OCI-LY3 (cell line): Measurements from ENCODE around the gene PADI2.

Source experiments
- H2AFZ ChIP-seq: fragments of 200-600, 300-600 bp; shearing (Covaris generic); 2 replicates; pipeline ENCODE4 v1.6.0; 2014; ENCODE audit warnings: antibody characterized with exemption, low read depth, low read length
- H3K27ac ChIP-seq: fragments of 200-600, 300-600 bp; sonication (generic); 2 replicates; pipeline ENCODE4 v1.5.1; 2014; ENCODE audit warnings: mild to moderate bottlenecking, low read length, moderate library complexity, mixed read lengths
- H3K27me3 ChIP-seq: fragments of 200-600, 300-600 bp; sonication (generic); 2 replicates; pipeline ENCODE4 v1.6.1; 2014; ENCODE audit warnings: low read depth, low read length, mixed read lengths
- H3K36me3 ChIP-seq: fragments of 200-600, 300-600 bp; sonication (generic); replicated peaks from 2 replicates; pipeline ENCODE3; 2014; ENCODE audit warnings: low read depth, low read length, mixed read lengths
- H3K4me1 ChIP-seq: fragments of 300-600, 200-600 bp; sonication (generic); 2 replicates; pipeline ENCODE4 v1.6.1; 2014; ENCODE audit warnings: low read length, mixed read lengths
- H3K4me2 ChIP-seq: fragments of 200-600, 300-600 bp; sonication (generic); 2 replicates; pipeline ENCODE4 v1.6.1; 2014; ENCODE audit warnings: low read length, mixed read lengths
- H3K4me3 ChIP-seq: fragments of 300-600, 200-600 bp; sonication (generic); 2 replicates; pipeline ENCODE4 v1.5.1; 2014; ENCODE audit warnings: antibody characterized with exemption, mild to moderate bottlenecking, low read length, moderate library complexity
- H3K79me2 ChIP-seq: fragments of 300-600, 200-600 bp; shearing (Covaris generic); 2 replicates; pipeline ENCODE4 v1.6.1; 2014; ENCODE audit warnings: mild to moderate bottlenecking, low read length, mixed read lengths
- H3K9ac ChIP-seq: fragments of 300-600, 200-600 bp; shearing (Covaris generic); 2 replicates; pipeline ENCODE4 v1.6.0; 2014; ENCODE audit warnings: mild to moderate bottlenecking, low read length, moderate library complexity
- H3K9me3 ChIP-seq: fragments of 200-600, 300-600 bp; shearing (Covaris generic); 2 replicates; pipeline ENCODE4 v1.6.1; 2014; ENCODE audit warnings: low read length, mixed read lengths; ENCODE audit not compliant: insufficient read depth
- H4K20me1 ChIP-seq: fragments of 200-600, 300-600 bp; sonication (generic); 2 replicates; pipeline ENCODE4 v1.6.1; 2016; ENCODE audit warnings: low read length, mixed read lengths; ENCODE audit not compliant: insufficient read depth
- CTCF ChIP-seq: fragments of 200-600, 300-600 bp; sonication (generic); IDR thresholded peaks from 2 replicates; pipeline ENCODE4 v1.5.1; 2014; ENCODE audit warnings: antibody characterized with exemption, low read length, low read depth
- EZH2phosphoT487 ChIP-seq: fragments of 200-600 bp; shearing (Covaris generic); IDR thresholded peaks from 2 replicates; pipeline ENCODE4 v1.6.1; 2018; ENCODE audit warnings: antibody characterized with exemption, mixed run types, low read depth

PADI2 gene

GRCh38 chr1:17137441-17137840 lies 18.2 kb upstream of the PADI2 start:
- no peak overlapping the region for H3K4me2 ChIP-seq
- no peaks in the 10 kb centered on the region for H3K27me3 ChIP-seq
- H3K27ac ChIP-seq: no peak overlapping the region
- H3K9ac ChIP-seq: no peak overlapping the region
- no peak overlapping the region for H3K4me3 ChIP-seq
- TF ChIP-seq EZH2phosphoT487 (no peak), CTCF (no peak)
- H3K79me2 ChIP-seq: no peaks in the 10 kb centered on the region
- no peaks in the 10 kb centered on the region for H3K36me3 ChIP-seq
- no peak overlapping the region for H2AFZ ChIP-seq
- no peaks in the 10 kb centered on the region for H3K9me3 ChIP-seq
- no peaks in the 10 kb centered on the region for H4K20me1 ChIP-seq
- peaks cover 37% of the 10 kb centered on the region for H3K4me1 ChIP-seq

GRCh38 chr1:17136936-17137335 lies 17.7 kb upstream of the PADI2 start:
- Histone ChIP-seq H4K20me1 (no peaks in the 10 kb centered on the region), H3K79me2 (no peaks in the 10 kb centered on the region), H3K4me1 (peaks cover 32% of the 10 kb centered on the region), H3K36me3 (no peaks in the 10 kb centered on the region), H3K9ac (no peak overlapping the region), H3K9me3 (no peaks in the 10 kb centered on the region), H3K27me3 (no peaks in the 10 kb centered on the region), H3K27ac (no peak overlapping the region), H3K4me2 (no peak overlapping the region), H2AFZ (no peak overlapping the region), H3K4me3 (no peak overlapping the region)
- TF ChIP-seq CTCF (no peak), EZH2phosphoT487 (no peak)

GRCh38 chr1:17136145-17136544 lies 16.9 kb upstream of the PADI2 start:
- H2AFZ ChIP-seq: no peak overlapping the region
- no peak for TF ChIP-seq CTCF
- no peak for TF ChIP-seq EZH2phosphoT487
- no peak overlapping the region for H3K27ac ChIP-seq
- no peaks in the 10 kb centered on the region for H3K36me3 ChIP-seq
- H4K20me1 ChIP-seq: no peaks in the 10 kb centered on the region
- H3K4me1 ChIP-seq: peaks cover 30% of the 10 kb centered on the region
- H3K9me3 ChIP-seq: no peaks in the 10 kb centered on the region
- no peaks in the 10 kb centered on the region for H3K27me3 ChIP-seq
- H3K79me2 ChIP-seq: no peaks in the 10 kb centered on the region
- H3K9ac ChIP-seq: no peak overlapping the region
- H3K4me2 ChIP-seq: no peak overlapping the region
- H3K4me3 ChIP-seq: no peak overlapping the region

- no peaks in the 10 kb centered on the region for H3K27me3 ChIP-seq
- no peak for TF ChIP-seq EZH2phosphoT487
- no peak for TF ChIP-seq CTCF
- H3K9ac ChIP-seq: no peak overlapping the region
- H3K79me2 ChIP-seq: no peaks in the 10 kb centered on the region
- no peak overlapping the region for H3K4me3 ChIP-seq
- peaks cover 23% of the 10 kb centered on the region for H3K4me1 ChIP-seq
- no peaks in the 10 kb centered on the region for H4K20me1 ChIP-seq
- H2AFZ ChIP-seq: no peak overlapping the region
- H3K36me3 ChIP-seq: no peaks in the 10 kb centered on the region
- H3K4me2 ChIP-seq: no peak overlapping the region
- no peak overlapping the region for H3K27ac ChIP-seq
- H3K9me3 ChIP-seq: no peaks in the 10 kb centered on the region
Measured at GRCh38 chr1:17135530-17135929, 16.3 kb upstream of the PADI2 start.
